PFSK-1 (cell line): ENCODE measurements around the gene ABCC1.

Experiments
- FOXP2 ChIP-seq: optimal IDR thresholded peaks from 2 replicates; pipeline ENCODE3; 2011; ENCODE audit warnings: borderline replicate concordance, control low read depth, inconsistent platforms; ENCODE audit not compliant: insufficient read depth; ENCODE audit errors: extremely low read length, extremely low read depth
- POLR2AphosphoS5 ChIP-seq: IDR thresholded peaks from 2 replicates; pipeline ENCODE4 v1.6.1; 2012; ENCODE audit warnings: low read depth, mild to moderate bottlenecking, control low read depth, low read length, moderate library complexity
- REST ChIP-seq, 2 experiments: IDR thresholded peaks; 2 replicates each; pipeline versions ENCODE4 v1.6.1 to v1.8.0; 2011 to 2012; ENCODE audit warnings: low read depth in 2 of 2, low read length in 2 of 2, control low read depth in 1 of 2, inconsistent platforms in 1 of 2, mild to moderate bottlenecking in 1 of 2, moderate library complexity in 1 of 2; ENCODE audit not compliant: insufficient read depth in 1 of 2
- SIN3A ChIP-seq: IDR thresholded peaks from 2 replicates; pipeline ENCODE4 v1.6.1; 2012; ENCODE audit warnings: mild to moderate bottlenecking, low read length, moderate library complexity, borderline replicate concordance; ENCODE audit not compliant: insufficient read depth
- TAF1 ChIP-seq: IDR thresholded peaks from 2 replicates; pipeline ENCODE4 v1.6.1; 2012; ENCODE audit warnings: low read length, control low read depth, borderline replicate concordance; ENCODE audit not compliant: insufficient read depth

Gene ABCC1

DNA sequence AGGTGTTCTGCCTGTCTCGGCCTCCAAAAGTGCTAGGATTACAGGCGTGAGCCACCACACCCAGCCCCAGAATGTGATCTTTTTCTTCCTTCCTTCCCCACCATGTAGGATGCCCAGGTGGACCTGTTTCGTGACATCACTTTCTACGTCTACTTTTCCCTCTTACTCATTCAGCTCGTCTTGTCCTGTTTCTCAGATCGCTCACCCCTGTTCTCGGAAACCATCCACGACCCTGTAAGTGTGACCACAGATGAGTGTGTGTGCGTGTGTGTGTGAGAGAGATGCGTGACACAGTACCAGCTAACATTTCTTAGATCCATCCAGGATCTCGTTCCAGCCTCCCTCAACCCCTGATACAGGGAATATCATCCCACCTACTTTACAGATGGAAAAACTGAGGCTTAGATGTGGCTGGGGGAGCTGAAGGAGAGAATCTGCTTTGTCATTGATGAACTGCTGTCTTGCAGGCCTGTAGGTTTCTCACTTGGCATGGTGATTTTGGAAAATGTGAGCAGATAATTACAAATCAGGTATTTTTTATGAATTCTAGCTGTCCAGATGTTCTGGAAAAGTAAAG is 67.1 kb downstream of the ABCC1 start:
- TF ChIP-seq REST (IDR thresholded peaks at IDR 0.05; ENCODE audit: insufficient read depth in 1 of 2, low read depth in 2 of 2, low read length in 2 of 2) (no peak), SIN3A (no peak), FOXP2 (no peak), POLR2AphosphoS5 (no peak), TAF1 (no peak)

DNA sequence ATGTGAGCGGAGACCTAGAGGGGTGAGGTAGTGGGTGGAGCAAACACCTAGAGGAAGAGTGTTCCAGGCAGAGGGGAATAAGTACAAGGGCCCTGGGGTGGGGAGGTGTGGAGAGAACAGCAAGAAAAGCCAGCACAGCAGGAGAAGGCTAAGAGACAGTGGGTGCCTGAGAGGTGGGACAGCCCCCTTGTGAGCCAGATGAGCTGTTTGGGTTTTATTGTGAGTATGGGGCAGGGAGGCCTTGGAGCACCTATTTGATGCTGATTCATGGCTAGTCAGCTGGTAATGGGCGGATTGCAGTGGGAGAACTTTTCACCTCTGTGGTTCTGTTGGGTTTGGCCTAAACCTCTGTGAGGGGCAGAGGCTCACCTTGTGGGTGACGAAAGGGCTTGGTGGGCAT is 68.4 kb downstream of the ABCC1 start:
- TF ChIP-seq POLR2AphosphoS5 (no peak), SIN3A (no peak), FOXP2 (no peak), REST (IDR thresholded peaks at IDR 0.05; ENCODE audit: insufficient read depth in 1 of 2, low read depth in 2 of 2, low read length in 2 of 2) (no peak), TAF1 (no peak)

DNA sequence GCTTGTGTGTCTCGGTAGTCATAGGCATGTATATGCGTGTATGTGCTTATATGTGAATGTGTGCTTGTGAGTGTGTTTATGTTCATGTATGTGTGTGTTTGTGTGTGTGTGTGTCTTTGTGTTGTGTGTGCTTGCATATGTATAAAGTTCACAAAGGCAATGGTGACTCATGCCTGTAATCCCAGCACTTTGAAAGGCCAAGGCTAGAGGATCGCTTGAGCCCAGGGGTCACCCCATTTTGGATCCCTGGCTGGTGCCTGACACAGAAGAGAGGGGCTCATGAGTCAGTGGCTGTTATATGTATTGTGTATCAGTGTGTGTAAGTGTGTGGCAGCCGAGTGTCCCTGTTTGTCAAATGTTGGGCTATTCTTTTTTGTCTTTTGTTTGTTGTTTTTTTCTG is 69.3 kb downstream of the ABCC1 start:
- TF ChIP-seq POLR2AphosphoS5 = no peak
- no peak for TF ChIP-seq SIN3A
- TF ChIP-seq REST (IDR thresholded peaks at IDR 0.05; ENCODE audit: insufficient read depth in 1 of 2, low read depth in 2 of 2, low read length in 2 of 2) = no peak
- no peak for TF ChIP-seq FOXP2
- no peak for TF ChIP-seq TAF1

DNA sequence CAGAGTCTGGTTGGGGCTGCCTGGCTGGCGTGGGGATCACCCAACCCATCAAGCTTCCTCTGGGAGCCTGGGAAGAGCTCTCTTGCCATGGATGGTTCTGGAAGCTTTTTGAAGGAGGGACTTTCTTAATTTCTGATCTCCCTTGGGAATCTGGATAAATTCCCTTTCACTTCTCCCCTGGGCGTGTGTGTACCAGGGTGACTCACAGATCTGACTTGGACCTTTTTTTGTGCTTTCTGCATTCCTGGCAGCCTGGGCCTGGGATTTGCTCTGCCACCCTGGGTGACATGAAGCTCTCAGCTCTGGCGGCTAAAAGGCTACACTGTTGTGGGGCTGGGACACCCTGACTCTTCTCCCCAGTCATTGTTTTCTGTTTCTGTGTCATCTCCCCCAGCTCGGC is 70.1 kb downstream of the ABCC1 start:
- TF ChIP-seq SIN3A (no peak), REST (IDR thresholded peaks at IDR 0.05; ENCODE audit: insufficient read depth in 1 of 2, low read depth in 2 of 2, low read length in 2 of 2) (no peak), POLR2AphosphoS5 (no peak), TAF1 (no peak), FOXP2 (no peak)

- TF ChIP-seq SIN3A (no peak), TAF1 (no peak), POLR2AphosphoS5 (no peak), FOXP2 (no peak), REST (IDR thresholded peaks at IDR 0.05; ENCODE audit: insufficient read depth in 1 of 2, low read depth in 2 of 2, low read length in 2 of 2) (no peak)
Observed at GRCh38 chr16:16020291-16020690, 70.9 kb downstream of the ABCC1 start.
